Fibroblast of the aortic adventitia (primary cell): ENCODE data around the gene HEXIM2. TPM values are rescaled to one million over a fixed set of nuclear protein-coding genes. Genes with fewer than 3 reads are reported as not detected.
A peak's percentile ranks its signal among the peaks of the same experiment; 100 is the strongest.
"Not testable (repeated sequence)": the region's sequence is repeated elsewhere in the genome, so short reads cannot be mapped to it uniquely, and the experiment has no call there.

Experiments used
- DNase-seq: peaks from one replicate; pipeline ENCODE4 v3.0.0-alpha.2; 2010; ENCODE audit warnings: low read depth
- H3K4me3 ChIP-seq: 2 replicates; pipeline ENCODE4 v1.5.1; 2011; ENCODE audit warnings: low read depth, mild to moderate bottlenecking, control low read depth, low read length, moderate library complexity
- CTCF ChIP-seq: IDR thresholded peaks from 2 replicates; pipeline ENCODE4 v1.5.1; 2011; ENCODE audit warnings: mild to moderate bottlenecking, low read length, control low read depth, inconsistent platforms; ENCODE audit not compliant: insufficient read depth
- total RNA-seq: library from RNA; depleted of rRNA; stranded (reverse); fragments of >200 nt; gene quantifications from 2 replicates; pipeline ENCODE4 v1.2.3, GENCODE V29; 2012; ENCODE audit warnings: low replicate concordance

HEXIM2 gene
- total RNA-seq, 1 donor, result 6.1 TPM

GRCh38 chr17:45121055-45121454 is 40.6 kb upstream of the HEXIM2 start:
- no peak for TF ChIP-seq CTCF
- DNase-seq, result no peak

GRCh38 chr17:45123076-45123770 is 38.5 kb upstream of the HEXIM2 start:
- H3K4me3 ChIP-seq, result no peak overlapping the region
- no peak for DNase-seq
- TF ChIP-seq CTCF, result no peak

More at GRCh38 chr17:45121055-45121454, 40.6 kb upstream of the HEXIM2 start:
- no peak overlapping the region for H3K4me3 ChIP-seq

- no peak for TF ChIP-seq CTCF
- no peak overlapping the region for H3K4me3 ChIP-seq
- peak; percentile 82 for DNase-seq
These were observed 37.5 kb upstream of the HEXIM2 start for GRCh38 chr17:45123930-45124796.

- DNase-seq, H3K4me3 ChIP-seq: not testable (repeated sequence)
These were observed 36.9 kb upstream of the HEXIM2 start for GRCh38 chr17:45124797-45125122.

- no peak for TF ChIP-seq CTCF
- no peak for DNase-seq
These were observed 36.2 kb upstream of the HEXIM2 start for GRCh38 chr17:45125509-45125908.

GRCh38 chr17:45127207-45127547 is 34.5 kb upstream of the HEXIM2 start:
- no peak for TF ChIP-seq CTCF
- H3K4me3 ChIP-seq, result no peak overlapping the region
- DNase-seq, result no peak

More at GRCh38 chr17:45125509-45125908, 36.2 kb upstream of the HEXIM2 start:
- H3K4me3 ChIP-seq, result no peak overlapping the region

GRCh38 chr17:45127548-45128300 is 34.0 kb upstream of the HEXIM2 start:
- TF ChIP-seq CTCF, result no peak
- DNase-seq, result peak; percentile 60
- no peak overlapping the region for H3K4me3 ChIP-seq
